Brain microvascular endothelial cell (primary cell): ENCODE measurements around the gene GSTO1.

Experiments used
- DNase-seq: peaks from one replicate; pipeline ENCODE4 v3.0.0-alpha.2; 2020
- H3K27ac ChIP-seq: fragments of 250-450 bp; sonication (Bioruptor Pico); 2 replicates; pipeline ENCODE4 v1.5.1; 2020; ENCODE audit warnings: mild to moderate bottlenecking, moderate library complexity
- H3K27me3 ChIP-seq: fragments of 250-450 bp; sonication (Bioruptor Pico); replicated peaks from 2 replicates; pipeline ENCODE4 v1.5.1; 2020; ENCODE audit warnings: mild to moderate bottlenecking
- H3K36me3 ChIP-seq: fragments of 250-450 bp; sonication (Bioruptor Pico); replicated peaks from 2 replicates; pipeline ENCODE4 v1.5.1; 2020; ENCODE audit warnings: mild to moderate bottlenecking
- H3K4me3 ChIP-seq: 2 replicates; pipeline ENCODE4 v1.5.1; 2011; ENCODE audit warnings: low read depth, mild to moderate bottlenecking, control low read depth, low read length, moderate library complexity
- in situ Hi-C: cut with HindIII; loops from 2 replicates; pipeline ENCODE4 v1.10.0; 2017; ENCODE audit warnings: low sequenced_read_pairs, low pct_ligation_motif_present
- TF ChIP-seq, protein P1 (sequence below): IDR thresholded peaks from 2 replicates; pipeline ENCODE4 v1.5.1; 2011; ENCODE audit warnings: low read depth, mild to moderate bottlenecking, moderate library complexity, low read length, control low read depth, inconsistent platforms; ENCODE audit errors: missing control alignments

Gene GSTO1

DNA sequence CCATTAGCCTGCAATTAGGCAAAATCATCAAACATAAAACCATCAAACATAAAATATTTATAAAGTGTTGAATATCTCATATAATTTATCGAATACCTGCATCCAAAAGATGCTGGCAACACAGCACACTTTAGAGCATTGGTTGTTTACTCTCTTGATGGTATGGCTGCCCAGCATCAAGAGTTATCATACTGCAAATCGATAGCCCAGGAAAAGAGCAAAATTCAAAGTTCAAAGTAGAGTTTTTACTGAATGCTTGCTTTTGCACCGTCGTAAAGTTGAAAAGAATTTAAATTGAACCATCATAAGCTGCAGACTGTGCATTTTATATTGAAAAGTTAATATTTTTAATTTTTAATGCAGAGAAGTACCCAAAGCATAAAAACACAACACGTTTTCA lies 10.1 kb downstream of the GSTO1 start:
- TF ChIP-seq, protein P1, sequence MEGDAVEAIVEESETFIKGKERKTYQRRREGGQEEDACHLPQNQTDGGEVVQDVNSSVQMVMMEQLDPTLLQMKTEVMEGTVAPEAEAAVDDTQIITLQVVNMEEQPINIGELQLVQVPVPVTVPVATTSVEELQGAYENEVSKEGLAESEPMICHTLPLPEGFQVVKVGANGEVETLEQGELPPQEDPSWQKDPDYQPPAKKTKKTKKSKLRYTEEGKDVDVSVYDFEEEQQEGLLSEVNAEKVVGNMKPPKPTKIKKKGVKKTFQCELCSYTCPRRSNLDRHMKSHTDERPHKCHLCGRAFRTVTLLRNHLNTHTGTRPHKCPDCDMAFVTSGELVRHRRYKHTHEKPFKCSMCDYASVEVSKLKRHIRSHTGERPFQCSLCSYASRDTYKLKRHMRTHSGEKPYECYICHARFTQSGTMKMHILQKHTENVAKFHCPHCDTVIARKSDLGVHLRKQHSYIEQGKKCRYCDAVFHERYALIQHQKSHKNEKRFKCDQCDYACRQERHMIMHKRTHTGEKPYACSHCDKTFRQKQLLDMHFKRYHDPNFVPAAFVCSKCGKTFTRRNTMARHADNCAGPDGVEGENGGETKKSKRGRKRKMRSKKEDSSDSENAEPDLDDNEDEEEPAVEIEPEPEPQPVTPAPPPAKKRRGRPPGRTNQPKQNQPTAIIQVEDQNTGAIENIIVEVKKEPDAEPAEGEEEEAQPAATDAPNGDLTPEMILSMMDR: no peak
- Histone ChIP-seq H3K27ac (no peak overlapping the region), H3K27me3 (no peaks in the 10 kb centered on the region), H3K4me3 (no peak overlapping the region), H3K36me3 (peaks cover 82% of the 10 kb centered on the region)
- in situ Hi-C loops: no loop called here
- DNase-seq: no peak

DNA sequence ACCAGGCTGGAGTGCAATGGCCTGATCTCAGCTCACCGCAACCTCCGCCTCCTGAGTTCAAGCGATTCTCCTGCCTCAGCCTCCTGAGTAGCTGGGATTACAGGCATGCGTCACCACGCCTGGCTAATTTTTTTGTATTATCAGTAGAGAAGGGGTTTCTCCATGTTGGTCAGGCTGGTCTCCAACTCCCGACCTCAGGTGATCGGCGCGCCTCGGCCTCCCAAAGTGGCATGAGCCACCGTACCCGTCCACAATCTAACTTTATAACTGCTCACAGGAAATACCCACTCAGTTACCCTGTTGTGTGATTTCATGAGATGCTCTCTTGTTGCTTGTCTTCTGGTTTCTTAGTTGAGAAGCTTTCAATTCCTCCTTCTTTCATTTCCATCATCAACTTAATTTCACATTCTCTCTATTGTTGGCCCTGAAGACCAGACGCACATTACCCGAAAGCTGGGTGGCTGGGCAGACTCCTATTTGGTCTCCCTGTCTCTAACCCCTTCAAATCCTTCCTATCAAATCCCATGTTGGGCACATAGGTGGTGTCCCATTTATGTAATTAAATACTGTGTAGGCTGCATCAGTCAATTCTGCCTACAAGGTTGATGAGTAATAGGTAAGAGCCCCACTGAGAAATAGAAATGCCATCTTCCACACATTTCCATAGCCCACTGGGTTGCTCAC lies 13.2 kb downstream of the GSTO1 start:
- TF ChIP-seq, protein P1: no peak
- no peaks in the 10 kb centered on the region for H3K27me3 ChIP-seq
- peak overlapping the region; percentile 79 for H3K4me3 ChIP-seq
- peaks cover 55% of the 10 kb centered on the region for H3K36me3 ChIP-seq
- in situ Hi-C loops: no loop called here
- no peak overlapping the region for H3K27ac ChIP-seq
- no peak for DNase-seq

DNA sequence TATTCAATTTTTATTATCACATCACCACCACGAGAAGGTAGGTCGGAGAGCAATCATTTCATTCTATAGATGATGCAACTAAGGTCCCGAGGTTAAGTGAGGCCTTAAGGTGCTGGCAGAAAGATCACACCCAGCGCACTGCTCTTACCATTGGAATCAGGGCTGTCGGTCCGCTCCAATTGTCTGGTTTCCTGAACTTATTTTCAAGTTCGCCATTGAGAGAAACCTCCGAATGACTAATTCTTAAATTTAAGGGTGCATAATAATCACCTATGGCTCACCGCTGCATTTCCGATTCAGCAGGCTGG lies 13.7 kb downstream of the GSTO1 start:
- DNase-seq: no peak
- TF ChIP-seq, protein P1: no peak
- no peaks in the 10 kb centered on the region for H3K27me3 ChIP-seq
- peak overlapping the region; percentile 79 for H3K4me3 ChIP-seq
- peak overlapping the region; percentile 27 for H3K27ac ChIP-seq
- in situ Hi-C loops: no loop called here
- H3K36me3 ChIP-seq: peaks cover 50% of the 10 kb centered on the region

DNA sequence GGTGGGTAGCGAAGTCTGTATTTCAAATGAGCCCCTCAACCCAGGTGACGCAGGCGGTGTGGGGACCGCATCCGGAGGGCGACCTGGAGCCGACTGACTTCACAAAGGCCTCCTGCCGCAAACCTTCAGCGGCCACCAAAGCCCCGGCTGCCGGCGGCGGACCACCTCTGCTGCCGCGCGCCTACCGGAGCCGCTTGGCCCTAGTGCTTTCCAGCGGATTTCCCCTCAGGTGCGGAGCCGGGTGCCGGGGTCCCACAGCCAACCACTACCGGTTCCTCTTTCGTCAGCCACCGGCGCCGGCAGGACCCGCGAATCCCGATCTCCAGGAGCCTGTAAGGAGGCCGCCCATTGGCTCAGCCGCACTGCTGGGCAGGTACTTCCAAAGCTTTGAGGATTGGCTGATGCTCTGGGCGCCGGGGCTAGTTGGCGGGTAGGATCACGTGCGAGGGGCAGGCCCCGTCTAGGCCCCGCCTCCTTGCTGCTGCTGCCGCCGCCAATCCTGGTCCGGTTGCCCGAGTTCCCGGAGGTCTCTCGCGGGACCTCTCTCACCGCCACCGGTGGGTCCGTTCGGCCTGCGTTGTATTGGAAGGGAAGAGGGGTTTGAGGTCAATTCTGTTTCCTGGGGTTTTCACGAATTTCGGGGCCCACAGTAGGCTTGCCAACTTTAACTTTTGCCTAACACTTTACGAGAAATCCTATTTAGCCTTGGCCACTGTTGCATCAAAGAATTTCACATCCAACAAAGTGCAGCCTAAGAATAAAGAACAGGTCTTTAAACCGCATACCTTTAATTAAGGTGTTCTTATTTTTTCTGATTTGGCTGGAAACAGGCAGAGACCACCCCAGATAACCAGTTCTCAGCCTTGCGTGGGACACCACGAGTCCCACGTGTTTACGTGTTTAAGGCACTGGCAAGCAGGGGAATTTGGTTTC lies 14.3 kb downstream of the GSTO1 start, which contains the start of gene GSTO2:
Gene GSTO2, plus strand, starts transcription at position 472 of the 933 bp plus-strand sequence. CDS start 5,732 bp downstream, outside the sequence.
- peaks cover 47% of the 10 kb centered on the region for H3K36me3 ChIP-seq
- peak within 1 kb of the TSS; percentile 79 for H3K4me3 ChIP-seq
- no peaks in the 10 kb centered on the region for H3K27me3 ChIP-seq
- DNase-seq: peak; percentile 95
- in situ Hi-C loops: no loop called here
- peak within 1 kb of the TSS; percentile 35 for H3K27ac ChIP-seq
- TF ChIP-seq, protein P1: no peak

DNA sequence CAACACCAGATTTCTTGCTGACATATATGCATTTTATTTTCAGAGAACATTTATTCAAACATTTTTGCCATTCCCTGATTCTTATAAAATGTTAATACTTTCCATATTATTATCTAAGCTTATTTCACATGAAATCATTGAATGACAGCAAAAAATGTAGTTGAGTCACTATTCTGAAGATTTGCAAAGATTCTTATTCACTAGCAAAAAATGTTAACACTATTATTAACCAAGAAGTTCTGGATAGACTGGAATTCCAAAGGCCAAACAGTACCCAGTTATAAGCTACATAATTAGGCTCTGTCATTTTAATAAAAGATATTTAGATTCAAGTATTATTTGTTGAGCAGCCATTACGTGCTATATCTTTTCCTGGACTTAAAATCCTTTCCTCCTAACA lies 18.6 kb downstream of the GSTO1 start:
- in situ Hi-C loops: no loop called here
- no peak for DNase-seq
- H3K27ac ChIP-seq: peak overlapping the region; percentile 14
- H3K36me3 ChIP-seq: peaks cover 4% of the 10 kb centered on the region
- no peak overlapping the region for H3K4me3 ChIP-seq
- no peaks in the 10 kb centered on the region for H3K27me3 ChIP-seq
- TF ChIP-seq, protein P1: no peak
